ENCODE results near the gene CDKN2AIPNL. TPM values are rescaled to one million over a fixed set of nuclear protein-coding genes. Genes with fewer than 3 reads are reported as not detected.

CDKN2AIPNL gene
- total RNA-seq, 1 donor from 2014 or later, result 22.8 TPM

DNA sequence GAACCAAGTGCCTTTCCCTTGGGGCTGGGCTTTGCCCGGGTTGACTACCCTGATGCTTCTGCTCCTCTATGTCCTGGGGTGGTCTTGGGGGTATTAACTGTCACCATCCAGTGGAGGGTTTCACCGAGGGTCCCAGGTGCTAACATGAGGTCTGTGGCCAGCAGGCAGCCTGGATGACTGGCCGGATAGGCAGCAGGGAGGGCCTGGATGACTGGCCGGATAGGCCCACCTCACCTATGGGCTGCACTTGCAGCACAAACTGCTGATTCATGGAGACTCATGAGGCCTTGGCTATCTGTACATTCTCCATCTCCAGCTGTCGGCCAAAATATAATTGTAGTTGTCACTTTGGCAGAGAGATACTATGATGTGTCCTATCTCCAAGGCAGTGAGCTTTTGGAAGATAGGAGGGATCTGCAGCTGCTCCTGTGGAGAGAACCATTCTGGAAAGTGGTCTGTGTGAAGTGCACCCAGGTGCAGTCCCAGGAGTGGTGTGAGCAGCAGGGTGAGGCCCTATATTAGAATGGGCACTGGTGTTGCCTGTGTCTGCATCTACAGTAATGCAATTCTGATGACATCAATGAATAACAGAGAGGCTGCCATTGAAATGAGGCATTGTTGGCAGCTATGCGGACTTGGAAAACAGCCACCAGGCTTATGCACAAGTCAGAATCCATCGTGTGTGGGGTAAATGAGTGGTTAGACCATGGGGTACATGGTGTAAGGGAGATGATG, 26.3 kb upstream of the CDKN2AIPNL start:
- H4K20me1 ChIP-seq (ENCODE audit: insufficient read depth, low read length), result no peaks in the 10 kb centered on the region
- DNase-seq (ENCODE audit: low read depth) (peak; percentile 83), FAIRE-seq (no peak)
- H3K27me3 ChIP-seq (ENCODE audit: insufficient read depth, low read length), result no peaks in the 10 kb centered on the region
- no peaks in the 10 kb centered on the region for H3K9me3 ChIP-seq (ENCODE audit: insufficient read depth, low read depth, low read length)
- Mint-ChIP-seq H3K4me3 (ENCODE audit: unreplicated experiment) (no peak overlapping the region), H3K9me3 (ENCODE audit: unreplicated experiment) (no peaks in the 10 kb centered on the region), H3K27me3 (ENCODE audit: low read depth, unreplicated experiment) (no peaks in the 10 kb centered on the region), H3K36me3 (ENCODE audit: low read depth, unreplicated experiment) (no peaks in the 10 kb centered on the region), H3K27ac (ENCODE audit: unreplicated experiment) (no peak overlapping the region), H3K4me1 (ENCODE audit: low read depth, unreplicated experiment) (peaks cover 39% of the 10 kb centered on the region)
- H3K4me3 ChIP-seq (ENCODE audit: insufficient read depth, low read depth, low read length), result no peak overlapping the region
- H3K79me2 ChIP-seq (ENCODE audit: insufficient read depth, low read length), result no peaks in the 10 kb centered on the region
- peaks cover 37% of the 10 kb centered on the region for H3K4me1 ChIP-seq (ENCODE audit: insufficient read depth, low read length)
- TF ChIP-seq, protein P1, sequence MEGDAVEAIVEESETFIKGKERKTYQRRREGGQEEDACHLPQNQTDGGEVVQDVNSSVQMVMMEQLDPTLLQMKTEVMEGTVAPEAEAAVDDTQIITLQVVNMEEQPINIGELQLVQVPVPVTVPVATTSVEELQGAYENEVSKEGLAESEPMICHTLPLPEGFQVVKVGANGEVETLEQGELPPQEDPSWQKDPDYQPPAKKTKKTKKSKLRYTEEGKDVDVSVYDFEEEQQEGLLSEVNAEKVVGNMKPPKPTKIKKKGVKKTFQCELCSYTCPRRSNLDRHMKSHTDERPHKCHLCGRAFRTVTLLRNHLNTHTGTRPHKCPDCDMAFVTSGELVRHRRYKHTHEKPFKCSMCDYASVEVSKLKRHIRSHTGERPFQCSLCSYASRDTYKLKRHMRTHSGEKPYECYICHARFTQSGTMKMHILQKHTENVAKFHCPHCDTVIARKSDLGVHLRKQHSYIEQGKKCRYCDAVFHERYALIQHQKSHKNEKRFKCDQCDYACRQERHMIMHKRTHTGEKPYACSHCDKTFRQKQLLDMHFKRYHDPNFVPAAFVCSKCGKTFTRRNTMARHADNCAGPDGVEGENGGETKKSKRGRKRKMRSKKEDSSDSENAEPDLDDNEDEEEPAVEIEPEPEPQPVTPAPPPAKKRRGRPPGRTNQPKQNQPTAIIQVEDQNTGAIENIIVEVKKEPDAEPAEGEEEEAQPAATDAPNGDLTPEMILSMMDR (IDR thresholded peaks at IDR 0.05; ENCODE audit: insufficient read depth, low read depth, low read length), result no peak
- no peak for TF ChIP-seq EZH2 (IDR thresholded peaks at IDR 0.05; ENCODE audit: insufficient read depth, low read length)
- peak overlapping the region; percentile 93 for H3K27ac ChIP-seq (ENCODE audit: low read depth, low read length)
- peak overlapping the region; percentile 78 for H3K9ac ChIP-seq (ENCODE audit: low read length)
- peak overlapping the region; percentile 82 for H3K4me2 ChIP-seq (ENCODE audit: low read length)
- H2AFZ ChIP-seq (ENCODE audit: low read depth, low read length), result no peak overlapping the region
- H3K36me3 ChIP-seq (ENCODE audit: insufficient read depth, low read length), result no peaks in the 10 kb centered on the region

DNA sequence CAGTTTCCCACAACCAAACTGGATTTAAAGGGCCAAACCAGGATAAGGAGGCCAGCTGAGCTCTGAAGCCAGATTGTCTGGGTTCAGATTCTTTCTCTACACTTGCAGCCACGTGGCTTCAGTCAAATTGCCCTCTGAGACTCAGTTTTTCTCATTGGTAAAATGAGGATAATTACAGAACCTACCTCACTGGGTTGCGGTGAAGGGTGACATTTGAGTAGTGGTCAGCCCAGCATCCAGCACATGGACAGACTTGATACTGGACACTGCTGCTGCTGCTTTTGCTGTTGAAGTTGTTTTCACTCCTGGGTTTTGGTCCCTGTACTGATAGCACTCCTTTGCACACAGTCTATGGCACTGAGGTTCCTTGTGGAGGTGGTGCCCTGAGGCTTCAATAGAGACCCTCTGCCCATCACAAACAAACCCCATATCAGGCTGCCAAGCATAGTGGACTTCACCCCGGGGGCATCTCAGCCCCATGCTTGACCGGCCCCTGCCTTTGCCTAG, 25.7 kb upstream of the CDKN2AIPNL start:
- no peaks in the 10 kb centered on the region for H3K36me3 Mint-ChIP-seq (ENCODE audit: low read depth, unreplicated experiment)
- peaks cover 45% of the 10 kb centered on the region for H3K4me1 Mint-ChIP-seq (ENCODE audit: low read depth, unreplicated experiment)
- TF ChIP-seq EZH2 (IDR thresholded peaks at IDR 0.05; ENCODE audit: insufficient read depth, low read length), result no peak
- TF ChIP-seq, protein P1 (IDR thresholded peaks at IDR 0.05; ENCODE audit: insufficient read depth, low read depth, low read length), result no peak
- Histone ChIP-seq H3K27ac (ENCODE audit: low read depth, low read length) (peak overlapping the region; percentile 93), H3K27me3 (ENCODE audit: insufficient read depth, low read length) (no peaks in the 10 kb centered on the region), H3K4me1 (ENCODE audit: insufficient read depth, low read length) (peaks cover 37% of the 10 kb centered on the region), H3K9ac (ENCODE audit: low read length) (peak overlapping the region; percentile 78), H3K4me2 (ENCODE audit: low read length) (peak overlapping the region; percentile 82), H4K20me1 (ENCODE audit: insufficient read depth, low read length) (no peaks in the 10 kb centered on the region), H3K4me3 (ENCODE audit: insufficient read depth, low read depth, low read length) (no peak overlapping the region), H2AFZ (ENCODE audit: low read depth, low read length) (peak overlapping the region; percentile 80), H3K9me3 (ENCODE audit: insufficient read depth, low read depth, low read length) (no peaks in the 10 kb centered on the region), H3K36me3 (ENCODE audit: insufficient read depth, low read length) (no peaks in the 10 kb centered on the region), H3K79me2 (ENCODE audit: insufficient read depth, low read length) (no peaks in the 10 kb centered on the region)
- H3K4me3 Mint-ChIP-seq (ENCODE audit: unreplicated experiment), result no peak overlapping the region
- peak overlapping the region; percentile 64 for H3K27ac Mint-ChIP-seq (ENCODE audit: unreplicated experiment)
- FAIRE-seq (no peak), DNase-seq (ENCODE audit: low read depth) (no peak)
- H3K27me3 Mint-ChIP-seq (ENCODE audit: low read depth, unreplicated experiment), result no peaks in the 10 kb centered on the region
- no peaks in the 10 kb centered on the region for H3K9me3 Mint-ChIP-seq (ENCODE audit: unreplicated experiment)

All from astrocyte (in vitro differentiated cells and primary cell).